ENCODE results near the gene SPEM2.

DNA sequence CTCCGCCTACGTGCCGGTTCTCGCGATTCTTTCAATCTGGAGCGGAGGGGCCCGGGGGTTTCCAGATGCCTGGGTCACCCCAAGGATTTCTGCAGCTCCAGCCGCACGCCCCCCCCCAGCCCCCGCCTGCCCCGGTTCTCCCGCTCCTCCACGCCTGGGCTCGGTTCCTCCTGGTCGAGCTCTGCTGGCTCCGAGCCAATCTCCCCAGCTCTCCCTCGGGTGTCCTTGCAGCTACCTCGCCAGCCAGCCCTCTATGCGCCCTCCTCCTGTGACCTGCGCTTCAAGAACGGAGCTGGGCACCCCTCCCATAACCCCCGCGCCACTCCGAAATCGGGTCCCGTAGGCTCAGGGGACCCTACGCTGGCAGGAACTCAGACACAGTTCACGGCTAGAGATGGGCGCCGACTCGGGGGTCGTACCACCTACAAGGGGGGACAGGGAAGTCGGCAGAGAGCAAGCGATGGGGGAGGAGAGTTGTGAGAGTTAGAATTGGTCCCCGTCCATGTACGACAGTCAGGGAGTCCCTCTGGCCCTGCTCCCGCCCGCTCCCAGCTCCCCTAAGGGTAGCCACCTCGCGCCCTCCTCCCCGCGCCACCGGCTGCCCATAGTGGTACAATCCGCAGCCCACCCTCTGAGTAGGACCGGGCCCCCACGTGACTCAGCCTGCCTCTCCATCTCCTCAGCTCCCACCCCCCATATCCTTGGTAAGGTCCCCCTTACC, 14.9 kb downstream of the SPEM2 start:
- TF ChIP-seq POLR2AphosphoS5 (IDR thresholded peaks at IDR 0.05; ENCODE audit: low read depth, low read length) (no peak), POLR2A (IDR thresholded peaks at IDR 0.05; ENCODE audit: low read depth, low read length) (no peak)

All from GM12891 (cell line).